Measurements from ENCODE around the gene TC2N.
"Not testable (repeated sequence)": the region's sequence is repeated elsewhere in the genome, so short reads cannot be mapped to it uniquely, and the experiment has no call there.

The TC2N gene

GRCh38 chr14:91867316-91867988 lies at the start of gene TC2N:
TC2N (minus strand) TSS chr14:91867536; CDS start chr14:91813769, 53,767 bp downstream.
- no peak for DNase-seq

GRCh38 chr14:91912035-91912434 lies 44.7 kb upstream of the TC2N start:
- no peak for DNase-seq

DNA sequence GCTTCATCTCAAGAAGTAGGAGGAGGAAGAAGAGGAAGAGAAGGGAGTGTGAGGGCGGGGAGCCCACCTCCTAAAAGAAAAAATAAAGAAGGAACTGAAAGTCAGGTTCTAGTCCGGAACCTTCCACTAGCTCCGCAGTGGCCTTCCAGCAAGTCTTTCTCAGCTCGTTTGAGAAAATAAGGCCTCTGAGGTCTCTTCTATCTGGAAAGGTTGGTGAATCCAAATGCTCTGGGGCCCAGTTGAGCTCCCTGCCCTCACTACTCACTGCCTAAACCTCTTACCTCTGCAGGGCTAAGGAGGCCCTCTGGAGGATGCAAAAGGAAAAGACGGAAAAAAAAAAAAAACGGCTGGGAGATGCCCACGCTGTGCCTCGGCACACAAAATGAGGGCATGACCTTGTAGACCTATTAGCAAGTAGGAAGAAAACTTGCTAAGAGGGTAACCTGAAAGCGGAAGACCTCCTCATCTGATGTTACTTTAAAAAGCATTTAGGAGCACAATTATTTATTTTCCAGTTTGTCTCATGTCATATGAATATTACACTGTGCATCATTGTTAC lies 44.2 kb upstream of the TC2N start:
- DNase-seq, result peak; percentile 26

- DNase-seq, result no peak
Measured at GRCh38 chr14:91910196-91910595, 42.9 kb upstream of the TC2N start.

DNA sequence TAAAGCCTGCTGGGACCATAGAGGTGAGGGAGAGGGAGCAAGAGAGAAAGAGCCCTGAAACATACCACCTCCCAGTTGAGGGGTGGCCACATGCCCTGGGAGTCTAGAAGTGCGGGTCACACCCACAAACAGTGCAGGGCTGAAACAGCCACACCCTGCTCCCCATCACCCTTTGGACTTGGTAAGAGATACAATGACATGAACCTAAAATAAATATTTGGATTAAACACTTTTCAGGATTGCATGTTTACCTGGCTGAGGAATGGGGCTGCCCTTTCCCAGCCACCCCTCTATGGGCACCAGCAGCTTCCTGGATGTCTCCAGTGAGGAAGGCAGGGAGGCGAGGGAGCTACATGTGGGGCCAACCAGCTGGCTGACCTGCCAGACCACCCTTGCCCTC lies 39.0 kb upstream of the TC2N start:
- no peak for DNase-seq

- no peak for DNase-seq
Measured at GRCh38 chr14:91904956-91905645, 37.8 kb upstream of the TC2N start.

DNA sequence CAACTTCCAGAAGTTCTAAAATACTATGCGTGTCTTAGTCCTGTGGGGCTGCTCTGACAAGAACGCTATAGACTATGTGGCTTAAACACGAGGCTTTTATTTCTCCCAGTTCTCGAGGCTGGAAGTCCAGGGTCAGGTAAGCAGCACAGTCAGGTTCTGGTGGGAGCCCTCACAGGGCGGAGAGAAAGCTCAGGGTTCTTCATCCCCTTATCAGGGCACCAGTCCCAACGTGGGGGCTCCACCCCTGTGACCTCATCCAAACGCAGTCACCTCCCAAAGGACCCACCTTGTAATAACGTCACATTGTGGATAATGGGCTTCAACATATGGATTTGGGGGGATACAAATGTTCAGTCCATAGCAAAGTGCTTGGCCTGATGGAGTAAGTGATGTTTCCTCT lies 37.1 kb upstream of the TC2N start:
- DNase-seq, result no peak

DNA sequence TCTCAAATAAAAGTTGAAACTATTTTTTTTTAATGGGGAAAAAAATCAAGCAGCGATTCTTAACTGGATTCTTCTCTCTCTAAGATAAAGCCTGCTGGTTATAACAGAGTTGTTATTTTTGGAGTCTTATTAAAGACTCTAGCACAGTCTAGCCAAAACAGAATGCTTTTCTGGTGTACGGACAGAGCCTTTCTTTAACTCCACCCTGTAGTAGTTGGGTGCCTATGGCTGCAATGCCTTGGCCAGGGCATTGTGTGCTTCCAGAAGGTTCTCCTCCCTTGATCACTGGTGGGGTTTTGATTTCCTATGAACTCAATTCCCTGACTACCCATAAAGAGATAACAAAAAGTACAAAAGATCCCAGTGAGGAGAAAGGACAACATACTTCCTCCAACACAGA lies 35.7 kb upstream of the TC2N start:
- no peak for DNase-seq

GRCh38 chr14:91902336-91902735 lies 35.0 kb upstream of the TC2N start:
- no peak for DNase-seq

- DNase-seq, result no peak
Measured at GRCh38 chr14:91901449-91902226, 34.3 kb upstream of the TC2N start.

- no peak for DNase-seq
Measured at GRCh38 chr14:91899806-91900205, 32.5 kb upstream of the TC2N start.

DNA sequence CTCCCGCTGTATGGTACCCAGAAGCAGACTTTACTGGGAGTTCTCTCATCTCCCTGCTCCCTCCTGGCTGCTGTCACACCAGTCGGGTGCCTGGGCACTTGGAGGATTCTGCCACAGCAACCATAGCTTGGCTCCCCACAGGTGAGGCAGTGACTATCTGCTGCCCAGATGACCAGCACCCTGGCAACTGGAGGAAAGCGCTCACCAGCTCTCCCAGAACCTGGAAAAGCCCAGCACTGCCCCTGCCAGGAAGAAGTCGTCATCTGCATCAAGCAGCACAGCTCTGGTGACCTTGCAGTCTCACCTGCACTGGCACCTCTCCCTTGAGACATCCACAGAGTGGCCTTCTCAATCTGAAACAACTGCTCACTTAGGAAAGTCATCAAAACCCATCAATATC lies 31.9 kb upstream of the TC2N start:
- DNase-seq, result peak; percentile 31

DNA sequence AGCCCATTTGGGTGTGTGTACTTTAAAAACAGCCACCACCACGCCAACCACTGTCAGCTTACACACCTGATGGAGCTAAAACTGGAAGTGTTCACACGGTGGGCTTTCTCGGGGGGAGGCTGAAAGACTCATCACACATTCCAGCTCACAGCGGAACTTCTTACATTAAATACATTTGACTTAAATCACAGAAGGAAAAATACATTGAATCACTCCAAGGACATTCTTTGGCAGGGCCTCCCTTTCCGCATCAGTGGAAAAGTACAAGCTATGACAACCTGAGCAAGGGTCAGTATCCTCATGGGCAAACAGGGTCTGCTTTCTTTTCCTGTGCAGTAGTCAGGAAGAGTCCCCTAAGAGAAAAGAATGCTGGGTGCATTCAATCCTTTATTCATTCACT lies 31.0 kb upstream of the TC2N start:
- no peak for DNase-seq

DNA sequence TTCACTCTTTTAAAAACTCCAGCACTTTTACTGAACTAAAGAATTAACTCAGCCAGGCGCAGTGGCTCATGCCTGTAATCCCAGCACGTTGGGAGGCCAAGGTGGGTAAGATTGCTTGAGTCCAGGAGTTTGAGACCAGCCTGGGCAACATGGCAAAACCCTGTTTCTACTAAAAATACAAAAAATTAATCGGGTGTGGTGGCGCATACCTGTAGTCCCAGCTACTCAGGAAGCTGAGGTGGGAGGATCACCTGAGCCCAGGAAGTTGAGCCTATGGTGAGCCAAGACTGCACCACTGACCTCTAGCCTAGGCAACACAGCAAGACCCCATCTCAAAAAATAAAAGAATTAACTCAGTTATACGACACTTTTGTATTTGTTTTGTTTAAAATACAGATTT lies 30.4 kb upstream of the TC2N start:
- not testable (repeated sequence) for DNase-seq

DNA sequence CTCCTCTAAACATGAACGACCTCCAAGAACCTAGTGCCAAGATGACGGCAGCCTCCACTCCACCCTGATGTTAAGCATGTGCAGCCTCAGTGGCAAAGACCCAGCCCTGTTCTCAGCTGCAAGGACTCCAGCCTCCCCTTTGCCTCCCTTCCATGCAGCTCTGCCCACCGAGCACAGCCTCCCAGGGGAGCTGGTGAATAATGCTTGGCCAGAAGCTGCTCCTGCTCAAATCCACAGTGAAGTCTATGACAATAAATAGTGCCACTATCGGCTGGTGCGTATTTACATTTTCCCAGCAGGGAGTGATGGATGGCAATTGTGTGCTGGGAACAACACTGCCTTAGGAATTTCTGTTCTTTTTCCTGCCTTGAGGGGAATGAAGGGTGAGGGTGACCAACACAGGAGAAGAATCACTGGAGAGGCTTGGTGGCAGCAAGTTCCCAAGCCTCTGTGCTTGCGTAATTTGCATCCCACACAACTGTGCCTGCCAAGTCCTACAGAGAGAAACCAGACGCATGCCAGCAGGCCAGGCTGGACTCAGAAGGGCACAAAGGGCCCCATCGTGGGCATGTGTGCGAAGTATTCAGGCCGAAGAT lies 29.9 kb upstream of the TC2N start:
- DNase-seq, result no peak

GRCh38 chr14:91896419-91896818 lies 29.1 kb upstream of the TC2N start:
- DNase-seq, result no peak

GRCh38 chr14:91893669-91894068 lies 26.3 kb upstream of the TC2N start:
- no peak for DNase-seq

- DNase-seq, result no peak
Measured at GRCh38 chr14:91893007-91893406, 25.7 kb upstream of the TC2N start.

DNA sequence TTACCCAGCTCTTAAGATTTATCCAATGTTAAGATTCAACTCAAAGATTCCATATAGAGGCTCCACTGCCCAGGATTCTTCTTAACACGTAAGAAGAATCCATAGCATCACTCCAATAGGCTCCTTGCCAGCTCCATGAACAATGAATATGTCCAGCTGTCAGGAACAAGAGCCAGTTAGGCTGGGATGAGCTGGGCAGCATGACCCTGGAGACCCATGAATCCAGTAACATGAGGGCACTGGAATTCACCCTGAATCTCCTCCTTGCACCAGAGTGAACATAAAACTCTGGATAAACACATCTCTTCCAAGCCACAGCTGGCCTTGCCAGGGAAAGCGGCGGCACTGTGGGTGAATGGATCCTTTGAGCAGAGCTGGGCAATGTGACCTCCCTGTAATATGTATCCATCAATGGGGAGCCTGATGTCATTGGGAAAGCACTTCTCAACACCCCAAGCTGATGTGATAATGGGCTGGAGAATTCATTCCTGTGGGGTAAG lies 24.4 kb upstream of the TC2N start:
- no peak for DNase-seq

GRCh38 chr14:91891101-91891500 lies 23.8 kb upstream of the TC2N start:
- no peak for DNase-seq

DNA sequence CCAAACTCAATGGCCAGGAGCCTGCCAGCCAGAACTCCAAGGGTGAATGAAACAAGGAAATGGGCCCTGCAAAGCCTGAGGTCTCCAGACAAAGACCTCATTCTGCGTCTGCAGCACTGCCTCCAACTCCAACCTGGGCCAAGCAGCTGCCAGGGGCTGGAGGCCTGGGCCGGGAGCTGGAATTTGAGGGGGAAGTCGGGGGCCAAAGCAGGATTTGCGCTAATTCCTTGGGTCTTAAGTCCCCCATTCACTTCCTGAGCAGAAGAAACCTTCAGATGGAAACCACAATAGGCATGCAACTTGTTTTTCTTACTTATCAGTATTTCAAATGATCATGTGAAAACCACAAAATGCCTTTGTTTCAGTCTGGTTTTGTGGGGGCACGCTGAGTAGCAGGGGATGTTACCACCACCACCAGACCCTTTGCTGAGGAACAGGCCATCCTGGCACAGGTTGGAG lies 23.0 kb upstream of the TC2N start:
- DNase-seq, result no peak

- peak; percentile 36 for DNase-seq
Measured at GRCh38 chr14:91889477-91890211, 22.3 kb upstream of the TC2N start.

Measured in NCI-H774 (cell line).